HUES64 (cell line): ENCODE results near the gene RSPH4A.

Experiments
- H3K27ac ChIP-seq: 2 replicates; pipeline ENCODE4 v1.7.0; 2013; ENCODE audit warnings: low read depth, low read length, inconsistent platforms
- H3K27me3 ChIP-seq: 2 replicates; pipeline ENCODE4 v1.6.1; 2013; ENCODE audit warnings: mild to moderate bottlenecking, low read length; ENCODE audit not compliant: insufficient read depth
- H3K36me3 ChIP-seq: 2 replicates; pipeline ENCODE4 v1.6.1; 2013; ENCODE audit warnings: mild to moderate bottlenecking, low read length; ENCODE audit not compliant: insufficient read depth
- H3K4me1 ChIP-seq: 2 replicates; pipeline ENCODE4 v1.6.1; 2013; ENCODE audit warnings: mild to moderate bottlenecking, low read length, moderate library complexity; ENCODE audit not compliant: insufficient read depth
- H3K4me3 ChIP-seq: 2 replicates; pipeline ENCODE4 v1.5.1; 2013; ENCODE audit warnings: mild to moderate bottlenecking, low read length, moderate library complexity
- H3K9ac ChIP-seq: 2 replicates; pipeline ENCODE4 v1.6.1; 2013; ENCODE audit warnings: mild to moderate bottlenecking, low read depth, low read length
- H3K9me3 ChIP-seq: 2 replicates; pipeline ENCODE4 v1.6.1; 2013; ENCODE audit warnings: low read depth, low read length; ENCODE audit not compliant: insufficient read depth
- WGBS: fragments of 150-250, 120-280 bp; methylation state at CpG from one replicate; pipeline ENCODE4 v1.1.7; 2013; ENCODE audit warnings: missing lambda C conversion rate; 5-methylcytosine and 5-hydroxymethylcytosine counted together

Gene RSPH4A

GRCh38 chr6:116666869-116667268 is 50.6 kb downstream of the RSPH4A start:
- peaks cover 9% of the 10 kb centered on the region; the same call in 1 of the 2 replicates for H3K4me1 ChIP-seq
- H3K27ac ChIP-seq, result no peak overlapping the region
- peaks cover 2% of the 10 kb centered on the region; the same call in 1 of the 2 replicates for H3K36me3 ChIP-seq
- H3K9ac ChIP-seq, result no peak overlapping the region
- no peaks in the 10 kb centered on the region for H3K27me3 ChIP-seq
- peak overlapping the region; percentile 93 for H3K4me3 ChIP-seq
- WGBS, result 93% methylated on average over 1 of the region's 1 CpG
- no peaks in the 10 kb centered on the region for H3K9me3 ChIP-seq

- H3K4me3 ChIP-seq, result peak overlapping the region; percentile 93
- H3K27me3 ChIP-seq, result no peaks in the 10 kb centered on the region
- H3K4me1 ChIP-seq, result peaks cover 9% of the 10 kb centered on the region; the same call in 1 of the 2 replicates
- no peaks in the 10 kb centered on the region for H3K9me3 ChIP-seq
- H3K9ac ChIP-seq, result peak overlapping the region; percentile 84
- peaks cover 2% of the 10 kb centered on the region; the same call in 1 of the 2 replicates for H3K36me3 ChIP-seq
- no peak overlapping the region for H3K27ac ChIP-seq
- 31% methylated on average over 2 of the region's 3 CpGs for WGBS
Measured at GRCh38 chr6:116667623-116668022, 51.3 kb downstream of the RSPH4A start.

DNA sequence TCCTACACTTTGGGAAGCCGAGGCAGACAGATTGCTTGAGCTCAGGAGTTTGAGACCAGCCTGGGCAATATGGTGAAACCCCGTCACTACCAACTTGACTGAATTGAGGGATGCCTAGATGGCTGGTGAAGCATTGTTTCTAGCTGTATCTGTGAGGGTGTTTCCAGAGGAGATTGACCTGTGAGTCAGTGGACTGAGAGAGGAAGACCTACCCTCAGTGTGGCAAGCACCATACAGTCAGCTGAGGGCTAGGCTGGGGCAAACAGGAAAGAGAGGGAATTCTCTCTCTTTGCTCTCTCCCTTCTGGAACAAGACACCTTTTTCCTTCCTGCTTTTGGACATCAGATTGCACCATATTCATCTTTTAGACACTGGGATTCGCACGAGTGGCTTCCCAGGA is 56.0 kb downstream of the RSPH4A start:
- 90% methylated on average over 4 of the region's 4 CpGs for WGBS
- H3K9ac ChIP-seq, result no peak overlapping the region
- H3K27me3 ChIP-seq, result no peaks in the 10 kb centered on the region
- H3K9me3 ChIP-seq, result no peaks in the 10 kb centered on the region
- H3K36me3 ChIP-seq, result no peaks in the 10 kb centered on the region
- H3K4me1 ChIP-seq, result peaks cover 3% of the 10 kb centered on the region; the same call in 1 of the 2 replicates
- H3K27ac ChIP-seq, result no peak overlapping the region
- no peak overlapping the region for H3K4me3 ChIP-seq

- H3K27ac ChIP-seq, result no peak overlapping the region
- H3K4me3 ChIP-seq, result no peak overlapping the region
- H3K36me3 ChIP-seq, result no peaks in the 10 kb centered on the region
- 93% methylated on average over 1 of the region's 1 CpG for WGBS
- no peak overlapping the region for H3K9ac ChIP-seq
- H3K9me3 ChIP-seq, result no peaks in the 10 kb centered on the region
- H3K27me3 ChIP-seq, result no peaks in the 10 kb centered on the region
- no peaks in the 10 kb centered on the region for H3K4me1 ChIP-seq
Measured at GRCh38 chr6:116676021-116676420, 59.7 kb downstream of the RSPH4A start.

DNA sequence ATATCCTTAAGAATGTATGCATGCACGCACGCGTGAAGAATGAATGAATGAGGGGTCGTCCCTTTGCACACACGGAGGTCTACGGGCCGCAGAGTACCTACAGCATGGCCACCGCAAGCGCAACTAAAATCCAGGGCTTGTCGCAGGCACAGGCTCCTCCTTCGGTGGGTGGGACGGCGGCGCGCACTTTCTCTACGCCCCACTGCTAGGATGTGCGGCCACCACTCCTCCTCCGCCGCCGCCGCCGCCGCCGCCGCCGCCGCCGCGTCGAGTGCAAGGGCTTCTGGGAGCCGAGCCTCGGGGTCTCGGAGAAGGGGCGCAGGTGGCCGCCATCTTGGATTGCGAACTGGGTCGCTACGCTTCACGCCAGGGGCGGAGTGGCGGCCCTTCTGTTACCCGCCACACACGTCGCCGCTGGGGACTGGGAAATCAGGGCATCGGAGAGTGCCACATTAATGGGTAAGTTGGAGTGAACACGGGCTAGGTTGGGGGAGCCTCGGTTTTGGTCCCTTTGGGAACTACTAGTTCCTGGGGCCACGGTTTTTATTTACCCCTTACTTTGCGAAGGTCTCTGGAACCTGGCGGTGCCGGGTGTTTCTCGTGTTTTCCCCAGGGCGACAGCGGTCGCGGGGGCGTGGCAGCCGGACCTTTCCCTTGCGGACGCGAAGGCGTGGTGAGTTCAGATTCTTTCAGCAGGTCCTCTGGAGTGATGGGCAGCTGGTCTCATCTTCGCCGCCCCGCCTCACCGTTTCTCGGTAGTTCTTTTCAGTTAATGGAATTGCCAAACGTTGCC is 64.8 kb downstream of the RSPH4A start, which contains the start of gene KPNA5:
KPNA5 (plus strand) TSS at position 332 of the 793 bp plus-strand sequence; CDS start at position 456, 124 bp downstream.
- Histone ChIP-seq H3K4me3 (peak within 1 kb of the TSS; percentile 99), H3K27ac (peak within 1 kb of the TSS; percentile 97), H3K36me3 (peaks cover 12% of the 10 kb centered on the region), H3K27me3 (no peaks in the 10 kb centered on the region), H3K4me1 (peaks cover 8% of the 10 kb centered on the region), H3K9me3 (no peaks in the 10 kb centered on the region), H3K9ac (peak within 1 kb of the TSS; percentile 94)
- under 1% methylated on average over 69 of the region's 69 CpGs for WGBS

DNA sequence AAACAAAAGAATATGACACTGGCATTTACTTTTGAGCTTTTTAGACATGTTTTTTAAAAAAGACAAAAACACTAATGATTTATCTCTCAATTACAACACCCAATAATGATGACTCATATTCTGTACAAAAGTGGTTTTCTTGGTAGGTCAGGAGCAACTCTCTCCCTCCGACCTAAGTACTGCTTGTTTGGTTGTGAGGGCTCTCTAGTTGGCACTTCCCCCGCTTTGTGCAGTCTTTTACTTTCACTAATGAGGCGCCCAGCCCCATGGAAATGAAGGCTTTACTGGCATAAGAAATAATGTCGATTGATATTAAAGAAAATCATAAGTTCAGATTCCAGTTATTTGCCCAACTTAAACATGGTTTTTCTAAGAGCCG is 66.0 kb downstream of the RSPH4A start:
- Histone ChIP-seq H3K36me3 (peaks cover 12% of the 10 kb centered on the region), H3K4me1 (peaks cover 16% of the 10 kb centered on the region), H3K27me3 (no peaks in the 10 kb centered on the region), H3K4me3 (peak overlapping the region; percentile 99), H3K9me3 (no peaks in the 10 kb centered on the region), H3K9ac (0 out of 2 replicates have a peak overlapping the region, but pooled peaks have one; percentile 39), H3K27ac (no peak overlapping the region)
- 68% methylated on average over 4 of the region's 5 CpGs for WGBS
